Measurements from ENCODE around the gene GLI1.

GLI1 gene

GRCh38 chr12:57461276-57461916, 1.8 kb downstream of the GLI1 start:
- DNase-seq (ENCODE audit: low spot score) = no peak

GRCh38 chr12:57461917-57462250, 2.3 kb downstream of the GLI1 start:
- DNase-seq (ENCODE audit: low spot score) = no peak

GRCh38 chr12:57462251-57462911, 2.8 kb downstream of the GLI1 start:
- DNase-seq (ENCODE audit: low spot score) = peak; percentile 92

GRCh38 chr12:57462912-57463253, 3.3 kb downstream of the GLI1 start:
- DNase-seq (ENCODE audit: low spot score) = no peak

- DNase-seq (ENCODE audit: low spot score) = no peak
Measured at GRCh38 chr12:57464569-57464968, 5.0 kb downstream of the GLI1 start.

- DNase-seq (ENCODE audit: low spot score) = no peak
Measured at GRCh38 chr12:57465030-57465746, 5.6 kb downstream of the GLI1 start.

GRCh38 chr12:57465747-57466505, 6.3 kb downstream of the GLI1 start:
- no peak for DNase-seq (ENCODE audit: low spot score)

- DNase-seq (ENCODE audit: low spot score) = no peak
Measured at GRCh38 chr12:57467212-57467874, 7.8 kb downstream of the GLI1 start.

- DNase-seq (ENCODE audit: low spot score) = no peak
Measured at GRCh38 chr12:57467915-57468314, 8.3 kb downstream of the GLI1 start.

- DNase-seq (ENCODE audit: low spot score) = no peak
Measured at GRCh38 chr12:57469296-57470164, 9.9 kb downstream of the GLI1 start.

GRCh38 chr12:57470286-57470969, 10.8 kb downstream of the GLI1 start:
- no peak for DNase-seq (ENCODE audit: low spot score)

GRCh38 chr12:57470970-57471656, 11.5 kb downstream of the GLI1 start:
- DNase-seq (ENCODE audit: low spot score) = no peak

GRCh38 chr12:57471661-57472060, 12.1 kb downstream of the GLI1 start:
- DNase-seq (ENCODE audit: low spot score) = no peak

- no peak for DNase-seq (ENCODE audit: low spot score)
Measured at GRCh38 chr12:57472391-57472790, 12.8 kb downstream of the GLI1 start.

GRCh38 chr12:57473392-57473791, 13.8 kb downstream of the GLI1 start:
- no peak for DNase-seq (ENCODE audit: low spot score)

GRCh38 chr12:57473886-57474285, 14.3 kb downstream of the GLI1 start:
- no peak for DNase-seq (ENCODE audit: low spot score)

GRCh38 chr12:57474430-57474829, 14.8 kb downstream of the GLI1 start:
- no peak for DNase-seq (ENCODE audit: low spot score)

- DNase-seq (ENCODE audit: low spot score) = no peak
Measured at GRCh38 chr12:57474862-57475261, 15.3 kb downstream of the GLI1 start.

GRCh38 chr12:57475271-57476161, 15.9 kb downstream of the GLI1 start:
- no peak for DNase-seq (ENCODE audit: low spot score)
